ENCODE data around the gene C8B.

C8B gene

GRCh38 chr1:56898879-56899278 lies 66.9 kb downstream of the C8B start:
- no peak for DNase-seq (ENCODE audit: low spot score)

- no peak for DNase-seq (ENCODE audit: low spot score)
These were observed 67.8 kb downstream of the C8B start for GRCh38 chr1:56898005-56898373.

- no peak for DNase-seq (ENCODE audit: low spot score)
These were observed 68.4 kb downstream of the C8B start for GRCh38 chr1:56897150-56898004.

- DNase-seq (ENCODE audit: low spot score): no peak
These were observed 71.8 kb downstream of the C8B start for GRCh38 chr1:56894014-56894413.

GRCh38 chr1:56890229-56890628 lies 75.6 kb downstream of the C8B start:
- DNase-seq (ENCODE audit: low spot score): no peak

- no peak for DNase-seq (ENCODE audit: low spot score)
These were observed 84.4 kb downstream of the C8B start for GRCh38 chr1:56881417-56881816.

- DNase-seq (ENCODE audit: low spot score): no peak
These were observed 85.0 kb downstream of the C8B start for GRCh38 chr1:56880774-56881173.
